ENCODE results near the gene TRPC5OS. TPM values are rescaled to one million over a fixed set of nuclear protein-coding genes. Genes with fewer than 3 reads are reported as not detected.

TRPC5OS gene
- total and polyA plus RNA-seq, 2 donors (not counting 1 experiment from before 2014, with no cell fraction given), result not detected

DNA sequence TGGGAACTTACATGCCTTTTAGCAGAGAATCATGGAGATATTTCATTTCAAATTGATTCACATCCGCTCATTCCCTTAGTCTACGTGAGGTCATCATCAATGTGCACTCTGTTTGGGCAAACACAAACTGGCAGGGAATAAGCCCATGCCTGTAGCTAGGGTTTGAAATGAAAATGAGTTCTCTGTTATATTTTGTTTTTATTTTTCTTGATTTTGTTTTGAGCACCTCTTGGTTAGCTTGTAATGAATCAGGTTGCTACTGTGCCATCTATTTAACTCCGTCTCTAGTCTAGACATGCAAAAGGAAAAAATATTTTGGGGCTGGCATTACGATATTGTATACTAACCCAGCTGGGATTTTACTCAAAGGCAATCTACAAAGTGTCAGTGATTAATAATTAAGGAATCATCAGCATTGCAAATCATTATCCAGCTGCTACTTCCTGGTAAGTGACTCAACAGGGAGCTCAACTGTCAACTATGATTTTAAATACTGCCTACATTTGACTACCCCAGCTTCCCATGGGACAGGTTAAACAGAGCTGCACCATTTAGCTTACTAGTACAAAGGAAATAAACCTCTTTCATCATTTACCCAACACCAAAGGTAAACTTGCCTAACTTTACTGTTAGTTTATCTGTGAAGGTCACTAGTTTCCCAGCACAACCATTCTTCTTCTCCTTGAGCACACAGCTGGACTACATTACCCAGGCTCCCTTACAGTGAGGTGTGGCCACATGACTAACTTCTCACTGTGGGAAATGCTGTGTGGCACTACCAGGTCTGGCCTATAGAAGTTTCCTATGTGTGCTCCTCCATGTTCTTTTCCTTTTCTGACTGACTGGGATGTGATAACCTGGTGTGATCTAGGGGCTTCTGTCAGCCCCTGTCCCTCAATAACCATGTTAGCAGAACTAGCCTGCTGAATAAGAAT lies 21.2 kb upstream of the TRPC5OS start:
- H2AFZ ChIP-seq (ENCODE audit: insufficient read depth, low read depth, low read length, poor library complexity, severe bottlenecking), result no peak overlapping the region
- no peak overlapping the region for H3K4me3 Mint-ChIP-seq
- 100% methylated on average over 2 of the region's 4 CpGs for WGBS (ENCODE audit: insufficient coverage)
- no peak overlapping the region for H3K27ac Mint-ChIP-seq
- DNase-seq (no peak), ATAC-seq (ENCODE audit: low read depth) (no peak)
- no peak for TF ChIP-seq EZH2 (IDR thresholded peaks at IDR 0.05; ENCODE audit: borderline replicate concordance, insufficient read depth, low read depth, low read length, poor library complexity, severe bottlenecking)
- TF ChIP-seq, protein P1, sequence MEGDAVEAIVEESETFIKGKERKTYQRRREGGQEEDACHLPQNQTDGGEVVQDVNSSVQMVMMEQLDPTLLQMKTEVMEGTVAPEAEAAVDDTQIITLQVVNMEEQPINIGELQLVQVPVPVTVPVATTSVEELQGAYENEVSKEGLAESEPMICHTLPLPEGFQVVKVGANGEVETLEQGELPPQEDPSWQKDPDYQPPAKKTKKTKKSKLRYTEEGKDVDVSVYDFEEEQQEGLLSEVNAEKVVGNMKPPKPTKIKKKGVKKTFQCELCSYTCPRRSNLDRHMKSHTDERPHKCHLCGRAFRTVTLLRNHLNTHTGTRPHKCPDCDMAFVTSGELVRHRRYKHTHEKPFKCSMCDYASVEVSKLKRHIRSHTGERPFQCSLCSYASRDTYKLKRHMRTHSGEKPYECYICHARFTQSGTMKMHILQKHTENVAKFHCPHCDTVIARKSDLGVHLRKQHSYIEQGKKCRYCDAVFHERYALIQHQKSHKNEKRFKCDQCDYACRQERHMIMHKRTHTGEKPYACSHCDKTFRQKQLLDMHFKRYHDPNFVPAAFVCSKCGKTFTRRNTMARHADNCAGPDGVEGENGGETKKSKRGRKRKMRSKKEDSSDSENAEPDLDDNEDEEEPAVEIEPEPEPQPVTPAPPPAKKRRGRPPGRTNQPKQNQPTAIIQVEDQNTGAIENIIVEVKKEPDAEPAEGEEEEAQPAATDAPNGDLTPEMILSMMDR (IDR thresholded peaks at IDR 0.05), result no peak
- no peaks in the 10 kb centered on the region for H4K20me1 ChIP-seq (ENCODE audit: control insufficient read depth, insufficient read depth, low read length, poor library complexity, severe bottlenecking)
- H3K9ac ChIP-seq (ENCODE audit: low read length), result no peak overlapping the region
- H3K4me3 ChIP-seq (ENCODE audit: control extremely low read depth in 1 of 5, extremely low read depth in 1 of 5, insufficient read depth in 1 of 5, low read depth in 2 of 5, low read length in 4 of 5), result no peak overlapping the region
- no peaks in the 10 kb centered on the region for H3K79me2 ChIP-seq (ENCODE audit: control insufficient read depth, insufficient read depth, low read length)
- no peak overlapping the region for H3K4me2 ChIP-seq (replicated peaks; ENCODE audit: low read depth, low read length, poor library complexity, severe bottlenecking)
- H3K27me3 Mint-ChIP-seq, result no peaks in the 10 kb centered on the region
- ChIA-PET POLR2A (no interaction called here), CTCF (no interaction called here)
- H3K4me1 Mint-ChIP-seq, result no peaks in the 10 kb centered on the region
- H3K36me3 ChIP-seq (replicated peaks in 1 of 2; ENCODE audit: control extremely low read depth in 1 of 2, control insufficient read depth in 1 of 2, extremely low read depth in 1 of 2, insufficient read depth in 2 of 2, low read length in 1 of 2), result no peaks in the 10 kb centered on the region
- no peaks in the 10 kb centered on the region for H3K27me3 ChIP-seq (replicated peaks in 1 of 4; ENCODE audit: control extremely low read depth in 1 of 4, control insufficient read depth in 3 of 4, insufficient read depth in 4 of 4, low read length in 3 of 4)
- no peaks in the 10 kb centered on the region for H3K9me3 Mint-ChIP-seq (ENCODE audit: insufficient read depth)
- no peaks in the 10 kb centered on the region for H3K9me3 ChIP-seq (ENCODE audit: control extremely low read depth in 1 of 3, control insufficient read depth in 2 of 3, insufficient read depth in 1 of 3, low read length in 2 of 3)
- intact Hi-C loops (cut with micrococcal nuclease), result no loop called here
- no peak overlapping the region for H3K27ac ChIP-seq (ENCODE audit: low read length in 2 of 2)
- H3K4me1 ChIP-seq (ENCODE audit: control insufficient read depth in 2 of 2, insufficient read depth in 2 of 2, low read length in 2 of 2), result no peaks in the 10 kb centered on the region

DNA sequence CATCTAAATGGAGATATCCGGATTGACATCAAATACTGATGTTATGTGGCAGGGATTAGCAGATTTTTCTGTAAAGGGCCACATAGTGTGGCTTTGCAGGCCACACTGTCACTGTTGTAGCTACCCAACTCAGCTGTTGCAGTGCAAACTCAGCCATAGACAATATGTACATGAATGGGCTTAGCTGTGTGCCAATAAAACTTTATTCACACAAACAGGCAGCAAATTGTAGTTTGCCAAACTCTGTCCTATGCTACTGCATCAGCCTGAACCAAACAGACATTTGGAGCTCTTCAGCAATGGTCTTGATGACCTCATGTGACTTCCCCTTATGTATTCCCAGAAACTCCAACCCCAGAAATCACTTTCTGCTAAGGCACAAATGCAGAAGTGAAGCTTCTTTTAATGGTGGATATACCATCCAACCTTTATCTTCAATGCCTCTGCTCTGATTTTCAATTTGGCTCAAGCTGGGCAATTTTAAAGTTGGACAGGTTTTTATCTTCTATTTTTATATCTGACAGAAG lies 18.4 kb upstream of the TRPC5OS start:
- Mint-ChIP-seq H3K4me3 (no peak overlapping the region), H3K4me1 (no peaks in the 10 kb centered on the region), H3K27ac (no peak overlapping the region), H3K27me3 (no peaks in the 10 kb centered on the region), H3K9me3 (ENCODE audit: insufficient read depth) (no peaks in the 10 kb centered on the region)
- H3K4me1 ChIP-seq (ENCODE audit: control insufficient read depth in 2 of 2, insufficient read depth in 2 of 2, low read length in 2 of 2), result no peaks in the 10 kb centered on the region
- H3K4me3 ChIP-seq (ENCODE audit: control extremely low read depth in 1 of 5, extremely low read depth in 1 of 5, insufficient read depth in 1 of 5, low read depth in 2 of 5, low read length in 4 of 5), result no peak overlapping the region
- ATAC-seq (ENCODE audit: low read depth) (no peak), DNase-seq (no peak)
- H3K27me3 ChIP-seq (replicated peaks in 1 of 4; ENCODE audit: control extremely low read depth in 1 of 4, control insufficient read depth in 3 of 4, insufficient read depth in 4 of 4, low read length in 3 of 4), result no peaks in the 10 kb centered on the region
- TF ChIP-seq, protein P1 (IDR thresholded peaks at IDR 0.05), result no peak
- no peak for TF ChIP-seq EZH2 (IDR thresholded peaks at IDR 0.05; ENCODE audit: borderline replicate concordance, insufficient read depth, low read depth, low read length, poor library complexity, severe bottlenecking)
- H3K79me2 ChIP-seq (ENCODE audit: control insufficient read depth, insufficient read depth, low read length), result no peaks in the 10 kb centered on the region
- no peak overlapping the region for H2AFZ ChIP-seq (ENCODE audit: insufficient read depth, low read depth, low read length, poor library complexity, severe bottlenecking)
- H4K20me1 ChIP-seq (ENCODE audit: control insufficient read depth, insufficient read depth, low read length, poor library complexity, severe bottlenecking), result no peaks in the 10 kb centered on the region
- CTCF ChIA-PET, result interaction anchor here (0.8 kb wide), 1 partner anchor 8 kb away, joined by 3 read pairs; no protein-coding TSS in a partner anchor
- H3K4me2 ChIP-seq (replicated peaks; ENCODE audit: low read depth, low read length, poor library complexity, severe bottlenecking), result no peak overlapping the region
- POLR2A ChIA-PET, result no interaction called here
- 83% methylated on average over 1 of the region's 1 CpG for WGBS (ENCODE audit: insufficient coverage)
- H3K36me3 ChIP-seq (replicated peaks in 1 of 2; ENCODE audit: control extremely low read depth in 1 of 2, control insufficient read depth in 1 of 2, extremely low read depth in 1 of 2, insufficient read depth in 2 of 2, low read length in 1 of 2), result no peaks in the 10 kb centered on the region
- no peaks in the 10 kb centered on the region for H3K9me3 ChIP-seq (ENCODE audit: control extremely low read depth in 1 of 3, control insufficient read depth in 2 of 3, insufficient read depth in 1 of 3, low read length in 2 of 3)
- H3K9ac ChIP-seq (ENCODE audit: low read length), result no peak overlapping the region
- intact Hi-C loops (cut with micrococcal nuclease), result no loop called here
- no peak overlapping the region for H3K27ac ChIP-seq (ENCODE audit: low read length in 2 of 2)

Data from B cell (primary cell).